GM19468 (cell line): ENCODE results near the gene HUWE1.

ENCODE experiments used
- ATAC-seq: cut with Tn5 transposase; IDR thresholded peaks from one replicate; pipeline ENCODE4 v1.9.1; 2021; ENCODE audit warnings: mild to moderate bottlenecking, moderate library complexity, moderate number of reproducible peaks; ENCODE audit not compliant: unreplicated experiment; ENCODE audit errors: extremely low read depth

Gene HUWE1

DNA sequence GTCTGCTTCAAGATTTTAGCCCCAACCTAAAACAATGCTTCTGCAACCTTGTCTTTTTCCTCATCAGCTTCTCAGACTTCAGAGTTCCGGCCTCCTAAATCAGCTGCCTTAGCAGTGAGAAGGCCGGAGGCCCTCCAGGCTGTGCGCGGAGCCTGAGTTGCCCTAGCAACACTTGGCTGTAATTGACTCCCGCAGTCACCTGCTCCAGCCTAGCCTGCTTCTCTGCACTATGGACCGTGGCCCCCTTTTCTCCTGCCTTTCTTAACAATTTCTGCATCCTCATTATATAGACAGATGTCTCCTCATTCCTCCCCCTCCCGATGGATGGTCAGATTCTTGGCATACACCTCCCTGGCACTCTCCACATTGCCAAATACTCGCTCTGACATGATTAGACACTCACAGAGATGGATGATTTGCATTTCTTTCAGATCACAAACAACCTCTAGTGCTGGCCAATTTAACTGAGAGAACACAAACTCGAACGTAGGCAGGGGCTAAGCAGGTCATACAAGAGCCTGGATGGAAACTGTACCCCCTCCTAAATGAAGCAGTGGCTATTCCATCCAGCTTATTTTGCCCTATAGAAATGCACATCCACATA, 9.5 kb upstream of the HUWE1 start:
- ATAC-seq, result no peak

DNA sequence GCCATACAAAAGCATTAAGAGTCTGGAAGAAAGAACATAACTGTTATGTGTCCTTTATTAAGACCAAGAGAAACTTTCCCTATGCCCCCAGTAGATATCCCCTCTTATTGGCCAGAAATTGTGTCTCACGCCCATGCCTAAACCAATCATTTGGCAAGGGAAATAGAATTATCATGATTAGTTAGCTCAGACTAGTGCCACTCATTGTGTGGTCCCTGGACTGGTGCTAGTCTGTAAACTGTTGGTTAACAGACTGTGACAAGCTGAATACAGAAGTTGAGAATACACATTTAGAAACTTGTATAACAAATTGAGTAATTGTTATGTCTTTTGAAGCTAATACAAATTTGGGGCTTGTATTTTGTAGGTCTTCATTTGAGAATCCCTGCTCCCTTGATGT, 8.1 kb upstream of the HUWE1 start:
- no peak for ATAC-seq

DNA sequence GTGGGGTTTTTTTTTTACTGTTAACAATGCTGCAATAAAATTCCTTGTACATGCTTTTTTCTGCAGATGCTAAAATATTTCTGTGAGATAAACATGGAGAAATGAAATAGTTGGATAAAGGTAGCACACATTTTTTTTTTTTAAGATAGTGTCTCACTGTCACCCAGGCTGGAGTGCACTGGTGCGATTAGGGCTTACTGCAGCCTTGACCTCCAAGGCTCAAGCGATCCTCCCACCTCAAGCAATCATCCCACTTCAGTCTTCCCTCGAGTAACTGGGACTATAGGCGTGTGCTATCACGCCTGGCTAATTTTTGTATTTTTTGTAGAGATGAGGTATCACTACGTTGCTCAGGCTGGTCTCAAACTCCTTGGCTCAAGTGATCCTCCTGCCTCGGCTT, 1.8 kb upstream of the HUWE1 start:
- no peak for ATAC-seq

DNA sequence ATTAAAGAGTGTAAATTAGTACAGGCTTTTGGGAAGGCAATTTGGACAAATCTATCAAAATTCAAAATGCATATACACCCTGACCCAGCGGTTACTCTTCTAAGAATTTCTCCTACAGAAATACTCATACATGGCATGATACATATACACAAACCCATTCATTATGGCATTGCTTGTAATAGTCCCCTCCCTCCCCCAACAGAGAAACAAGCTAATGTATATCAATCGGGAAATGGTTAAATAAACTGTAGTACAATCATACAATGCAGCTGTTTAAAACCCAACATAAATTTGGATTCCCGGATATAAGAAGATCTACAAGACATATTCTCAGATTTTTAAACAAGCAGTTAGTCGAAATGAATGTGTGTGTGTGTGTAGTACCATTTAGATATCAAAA, 808 bp downstream of the HUWE1 start:
- ATAC-seq, result no peak

DNA sequence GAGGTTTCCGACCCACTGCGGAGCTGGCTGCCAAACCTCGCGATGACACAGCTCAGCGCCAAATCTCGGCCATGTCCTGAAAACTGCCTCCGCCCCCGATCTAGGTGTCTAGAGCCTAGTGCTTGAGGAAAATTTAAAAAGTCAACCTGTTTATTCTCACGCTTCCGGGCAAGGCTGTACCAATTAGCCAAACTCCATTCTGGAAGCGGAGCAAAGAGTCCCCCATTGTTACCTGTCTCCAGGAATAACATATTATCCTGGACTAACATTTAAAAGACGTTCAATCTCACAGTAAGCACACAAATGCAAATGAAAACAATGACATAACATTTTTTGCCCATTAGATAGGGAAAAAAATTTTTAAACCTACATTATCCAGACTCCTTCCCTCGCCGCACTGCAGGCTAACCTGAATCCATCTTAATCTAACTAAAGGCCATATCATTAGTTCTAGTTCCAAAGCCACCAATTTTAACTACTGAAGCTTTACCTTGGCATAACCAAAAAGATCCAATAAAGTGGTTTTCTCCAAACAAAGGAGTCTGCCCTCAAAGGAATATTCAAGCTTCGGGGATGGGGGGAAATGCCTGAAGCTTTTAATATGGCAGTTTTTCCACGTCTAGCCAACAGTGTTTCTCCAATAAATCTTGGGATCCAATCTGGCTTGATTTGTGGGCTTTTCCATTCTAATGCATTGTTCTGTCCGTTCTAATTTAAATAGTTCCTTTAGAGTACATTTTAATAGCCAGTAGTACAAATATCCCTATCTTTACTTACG, 1.9 kb downstream of the HUWE1 start:
- no peak for ATAC-seq

DNA sequence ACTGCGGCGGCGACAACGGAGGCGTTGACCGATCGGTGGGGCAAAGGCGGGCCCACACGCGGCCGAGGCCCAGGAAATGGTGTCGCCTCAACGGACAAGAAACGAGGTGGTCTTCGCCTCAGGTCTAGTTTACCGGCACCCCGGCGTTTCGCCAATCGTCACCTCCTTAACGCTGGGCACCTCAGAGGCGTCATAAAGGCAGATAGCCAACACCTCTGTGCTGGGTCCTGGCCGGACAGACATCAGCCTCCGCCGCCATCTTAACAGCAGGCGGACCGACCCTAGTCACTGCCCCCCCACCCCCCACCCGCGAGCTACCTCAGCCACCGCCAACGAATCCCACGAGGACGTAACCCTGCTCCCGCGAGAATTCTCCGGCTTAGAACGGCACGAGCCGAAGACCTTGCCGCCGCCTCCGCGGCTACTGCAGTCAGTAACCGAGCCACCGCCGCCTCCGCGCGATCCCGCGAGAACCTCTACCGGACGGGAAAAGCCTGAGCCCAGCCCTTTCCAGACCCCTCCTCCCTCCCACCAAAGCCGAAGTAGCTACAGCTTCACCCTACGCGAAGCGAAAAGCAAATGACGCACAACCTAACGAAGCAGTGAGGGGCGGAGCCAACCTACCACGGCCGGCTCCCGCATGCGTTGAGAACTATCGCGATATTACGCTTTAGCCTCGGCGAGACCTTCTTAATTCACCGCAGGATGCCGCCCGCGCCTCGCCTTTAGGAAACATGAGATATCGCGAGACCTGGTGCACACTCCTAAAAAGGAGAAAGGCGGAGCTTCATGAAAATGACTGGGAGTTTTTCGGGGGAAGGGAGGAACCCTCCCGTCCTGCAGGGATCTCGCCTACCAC, 2.7 kb downstream of the HUWE1 start:
- ATAC-seq, result peak; percentile 58

DNA sequence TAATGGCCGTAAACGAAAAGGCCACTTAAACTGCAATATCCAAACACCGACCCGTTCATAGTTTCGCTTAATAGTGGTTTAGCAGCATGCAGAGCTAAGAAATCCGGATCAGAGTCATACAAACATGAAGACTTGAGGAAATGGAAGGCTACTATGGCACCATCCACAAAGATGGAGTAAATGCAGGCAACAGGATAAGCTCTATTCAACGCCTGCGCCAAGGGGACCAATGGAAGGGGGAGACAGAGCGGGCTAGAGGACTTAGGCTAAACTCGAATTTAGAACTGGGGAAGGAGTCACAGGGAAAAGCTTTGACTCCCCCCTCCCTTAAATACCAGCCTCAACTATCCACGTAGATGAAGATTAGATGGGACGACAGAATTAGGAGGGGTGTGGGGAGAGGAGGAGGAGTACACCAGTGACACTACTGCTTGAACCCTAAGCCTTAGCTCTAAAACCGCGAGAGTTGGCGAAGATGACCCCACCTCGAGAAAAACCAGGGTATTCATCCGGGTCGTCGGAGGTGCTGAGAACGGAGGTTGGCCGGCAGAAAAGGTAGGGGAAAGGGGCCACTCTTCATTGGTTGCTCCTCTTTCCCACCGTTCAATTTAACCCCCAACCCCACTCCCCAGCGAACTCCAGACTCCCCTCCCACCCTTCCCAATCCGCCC, 3.5 kb downstream of the HUWE1 start:
- ATAC-seq, result no peak

DNA sequence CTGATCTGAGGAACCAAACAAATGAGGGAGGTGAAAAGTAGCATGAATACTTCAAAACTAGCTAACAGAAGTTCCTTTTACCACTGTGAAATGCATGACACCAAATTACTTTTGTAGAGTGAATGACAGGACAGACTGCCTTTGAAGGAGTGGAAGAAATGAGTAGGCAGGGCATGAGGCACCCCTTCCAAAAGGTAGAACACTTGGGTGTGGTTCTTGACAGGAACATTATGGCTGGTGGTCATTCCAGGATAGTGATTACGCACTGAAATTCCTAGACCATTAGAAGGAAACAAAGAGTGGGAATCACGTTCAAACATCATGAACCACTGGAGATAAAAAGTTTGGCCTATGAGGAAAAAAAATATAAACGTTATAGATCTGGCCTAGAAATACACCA, 4.9 kb downstream of the HUWE1 start:
- ATAC-seq, result no peak

DNA sequence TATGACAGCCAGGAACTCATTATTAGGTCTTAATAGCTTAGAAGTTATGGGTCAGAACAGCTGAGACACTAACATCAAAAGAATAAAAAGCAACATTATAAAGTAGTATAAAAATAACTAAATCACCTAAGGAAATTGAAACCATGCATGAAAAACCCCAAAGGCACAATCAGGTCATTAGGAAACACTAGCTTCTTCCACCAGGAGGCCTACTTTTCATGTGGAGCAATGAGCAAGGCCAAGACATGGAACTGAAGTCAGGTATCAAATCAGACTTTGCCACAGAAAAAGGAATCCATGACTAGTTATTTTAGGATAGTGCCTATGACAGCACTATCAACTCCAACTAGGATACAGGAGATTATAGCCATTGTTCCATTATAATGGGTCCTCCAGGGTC, 7.9 kb downstream of the HUWE1 start:
- no peak for ATAC-seq

DNA sequence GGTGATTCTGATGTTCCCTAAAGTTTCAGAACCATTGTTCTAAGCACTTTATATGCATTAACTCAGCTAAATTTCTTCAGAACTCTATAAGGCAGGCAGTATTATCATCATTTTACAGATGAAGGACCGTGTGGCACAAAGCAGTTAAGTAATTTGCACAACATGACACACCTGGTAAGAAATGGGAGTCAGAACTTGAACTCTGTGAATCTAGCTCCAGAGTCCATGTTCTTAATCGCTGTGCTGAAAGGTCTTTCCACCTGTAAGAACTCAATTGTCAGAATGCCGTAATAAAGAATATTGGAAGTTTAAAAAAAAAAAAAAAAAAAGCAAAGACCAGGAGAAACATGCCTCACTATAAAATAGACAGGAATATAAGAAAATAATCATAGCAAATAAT, 9.2 kb downstream of the HUWE1 start:
- ATAC-seq, result no peak

DNA sequence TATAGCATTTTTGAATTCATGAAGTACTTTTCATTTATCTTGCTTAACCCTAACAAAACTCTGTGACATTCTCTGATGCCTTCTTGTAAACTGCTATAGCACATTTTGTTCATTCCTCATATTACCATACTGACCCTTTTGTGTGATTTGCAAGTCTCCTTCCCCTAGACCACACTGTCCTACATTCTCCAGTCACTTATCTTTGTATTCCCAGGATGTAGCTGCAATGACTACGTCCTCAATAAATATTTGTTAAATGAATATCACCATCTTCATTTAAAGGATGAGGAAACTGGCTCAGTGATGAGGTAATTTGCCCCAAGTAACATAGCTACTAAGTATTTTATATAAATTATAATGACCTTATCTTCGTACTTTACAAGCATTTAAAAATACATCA, 11.9 kb downstream of the HUWE1 start:
- no peak for ATAC-seq

DNA sequence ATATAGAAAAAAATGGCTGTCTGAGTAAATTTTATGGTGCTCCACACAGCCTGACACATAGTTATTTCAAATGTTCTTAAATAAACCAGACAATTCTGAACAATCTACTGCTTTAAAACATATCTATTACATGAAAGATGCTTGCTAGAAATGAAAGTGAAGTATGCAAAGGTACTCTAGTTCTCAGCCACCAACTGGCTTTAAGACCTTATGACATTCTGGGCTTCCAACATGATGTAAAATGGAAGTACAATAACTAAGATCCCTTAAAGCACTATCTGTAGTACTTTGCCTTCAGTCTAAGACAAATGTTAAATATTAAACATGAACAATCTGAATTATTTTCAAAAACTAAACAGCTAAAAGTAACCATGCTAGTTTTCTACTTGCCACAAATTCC, 17.3 kb downstream of the HUWE1 start:
- ATAC-seq, result no peak

DNA sequence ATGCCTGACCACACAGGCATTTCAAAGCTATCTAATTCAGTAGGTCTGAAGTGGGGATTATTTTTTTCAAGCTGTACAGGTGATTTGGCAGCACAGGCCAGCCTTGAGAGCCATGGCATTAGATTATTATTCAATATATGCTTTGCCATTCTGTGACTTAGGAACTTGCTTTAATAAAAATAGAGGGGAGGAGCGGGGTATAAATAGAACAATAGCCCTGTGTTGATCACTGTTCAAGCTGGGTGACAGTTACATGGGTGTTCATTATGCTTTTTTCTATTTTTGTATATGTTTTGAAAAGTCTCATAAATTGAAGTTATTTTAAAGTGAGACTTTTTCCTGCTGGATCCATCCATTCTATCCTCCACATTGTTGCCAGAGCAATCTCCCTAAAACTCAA, 20.3 kb downstream of the HUWE1 start:
- no peak for ATAC-seq

DNA sequence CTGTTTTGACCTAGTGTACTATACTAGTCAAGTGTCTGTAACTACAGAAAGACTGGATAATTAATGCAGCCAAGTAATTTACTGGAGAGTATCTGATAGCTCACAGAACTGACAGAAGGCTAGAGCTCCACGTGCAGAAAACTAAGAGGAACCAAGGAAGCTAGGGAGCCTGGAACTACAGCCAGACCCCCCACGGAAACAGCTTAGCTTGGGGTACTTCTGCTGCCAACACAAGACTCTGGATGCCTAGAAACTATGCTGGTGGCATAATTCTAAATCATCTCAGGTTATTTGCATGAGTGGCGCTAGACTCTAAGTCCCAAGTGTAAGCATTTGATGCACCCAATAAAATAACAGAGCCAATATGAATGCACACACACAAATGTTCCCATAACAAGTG, 26.5 kb downstream of the HUWE1 start:
- no peak for ATAC-seq

DNA sequence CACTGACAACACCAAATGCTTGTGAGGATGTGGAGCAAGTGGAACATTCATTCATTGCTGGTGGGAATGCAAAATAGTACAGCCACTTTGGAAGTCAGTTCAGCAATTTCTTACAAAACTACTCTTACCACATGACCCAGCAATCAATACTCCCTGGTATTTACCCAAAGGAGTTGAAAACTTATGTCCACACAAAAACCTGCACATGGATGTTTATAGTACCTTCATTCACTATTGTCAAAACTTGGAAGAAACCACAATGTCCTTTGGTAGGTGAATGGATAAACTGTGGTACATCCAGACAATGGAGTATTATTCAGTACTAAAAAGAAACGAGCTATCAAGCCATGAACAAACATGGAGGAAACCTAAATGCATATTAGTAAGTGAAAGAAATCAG, 27.5 kb downstream of the HUWE1 start:
- ATAC-seq, result no peak

DNA sequence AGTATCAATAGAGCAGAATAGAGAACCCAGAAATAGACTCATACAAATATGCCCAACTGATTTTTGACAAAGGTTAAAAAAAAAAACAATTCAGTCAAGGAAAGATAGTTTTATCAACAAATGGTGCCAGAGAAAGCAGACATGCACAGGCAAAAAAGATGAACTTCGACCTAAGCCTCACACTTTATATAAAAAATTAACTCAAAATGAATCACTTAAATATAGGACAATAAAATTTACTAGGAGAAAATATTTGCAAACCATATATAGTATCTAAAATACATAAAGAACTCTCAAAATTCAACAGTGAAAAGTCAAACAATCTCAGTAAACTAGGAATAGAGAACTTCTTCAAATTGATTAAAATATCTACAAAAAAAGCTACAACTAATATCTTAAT, 29.7 kb downstream of the HUWE1 start:
- ATAC-seq, result no peak

DNA sequence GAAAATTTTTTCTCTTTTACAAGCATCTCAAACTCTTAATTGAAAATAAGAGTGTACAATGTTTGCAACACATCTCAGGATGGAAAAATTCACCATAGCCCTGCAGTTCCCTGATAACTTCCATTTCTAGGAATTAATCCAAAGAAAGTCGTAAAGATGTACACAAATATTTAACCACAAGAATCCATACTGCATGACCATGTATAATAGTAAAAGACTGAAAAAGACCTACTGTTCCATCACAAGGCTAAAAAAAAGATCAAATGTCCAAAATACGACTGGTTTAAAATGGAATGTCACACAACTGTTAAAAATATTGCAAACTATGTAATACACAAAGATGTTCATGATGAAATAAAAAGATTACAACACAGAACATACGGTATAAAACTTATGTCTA, 32.1 kb downstream of the HUWE1 start:
- ATAC-seq, result no peak

DNA sequence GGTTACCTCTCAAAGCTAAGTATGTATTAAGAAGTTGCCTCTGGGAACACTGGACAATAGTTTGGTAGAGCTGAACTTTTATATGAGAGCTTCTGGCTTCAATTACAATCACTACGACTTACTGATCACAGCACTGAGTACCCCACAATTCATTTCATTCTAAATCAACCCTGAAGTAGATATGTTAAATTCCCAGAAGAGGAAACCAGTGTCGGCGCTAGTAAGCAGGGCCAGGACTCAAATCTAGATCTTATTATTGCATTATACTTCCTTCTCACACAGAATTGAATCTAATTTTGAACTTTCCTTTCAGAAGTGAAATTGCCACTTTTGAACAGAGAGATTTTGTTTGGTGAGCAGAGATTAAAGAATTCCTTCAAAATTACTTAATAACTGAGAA, 41.8 kb downstream of the HUWE1 start:
- ATAC-seq, result no peak

DNA sequence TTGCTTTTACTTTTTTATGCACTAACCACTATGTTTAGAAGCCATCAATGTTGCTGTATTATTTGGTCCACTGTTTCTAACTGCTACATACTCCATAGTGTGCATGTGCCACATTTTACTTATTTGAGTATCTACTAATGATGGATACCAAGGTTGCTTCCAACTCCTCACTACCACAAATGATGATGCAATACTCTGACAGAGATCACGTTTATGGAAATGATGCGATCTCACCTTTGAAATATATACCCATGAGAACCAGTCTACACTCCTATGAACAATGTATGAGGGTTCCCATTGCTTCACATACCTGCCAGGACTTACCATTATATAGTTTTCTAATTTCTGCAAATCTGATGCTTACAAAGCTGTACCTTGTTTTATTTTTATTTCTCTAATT, 44.2 kb downstream of the HUWE1 start:
- no peak for ATAC-seq

DNA sequence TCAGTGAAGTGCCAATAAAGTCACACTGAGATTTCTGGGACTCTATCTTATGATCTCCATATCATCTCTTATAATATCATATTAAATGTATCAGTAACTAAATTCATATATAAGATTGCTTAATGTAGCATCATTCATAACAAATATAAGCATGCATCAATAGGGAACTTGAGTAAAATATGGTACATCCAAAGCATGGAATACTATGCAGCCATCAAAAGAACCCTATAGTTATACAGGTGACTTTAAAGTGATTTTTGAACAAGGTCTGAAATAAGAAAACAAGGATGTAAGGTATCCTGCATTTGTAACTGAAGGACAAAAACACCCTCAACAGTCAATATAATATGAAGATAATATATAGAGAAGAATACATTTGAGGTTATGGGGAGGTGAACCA, 47.3 kb downstream of the HUWE1 start:
- ATAC-seq, result no peak

DNA sequence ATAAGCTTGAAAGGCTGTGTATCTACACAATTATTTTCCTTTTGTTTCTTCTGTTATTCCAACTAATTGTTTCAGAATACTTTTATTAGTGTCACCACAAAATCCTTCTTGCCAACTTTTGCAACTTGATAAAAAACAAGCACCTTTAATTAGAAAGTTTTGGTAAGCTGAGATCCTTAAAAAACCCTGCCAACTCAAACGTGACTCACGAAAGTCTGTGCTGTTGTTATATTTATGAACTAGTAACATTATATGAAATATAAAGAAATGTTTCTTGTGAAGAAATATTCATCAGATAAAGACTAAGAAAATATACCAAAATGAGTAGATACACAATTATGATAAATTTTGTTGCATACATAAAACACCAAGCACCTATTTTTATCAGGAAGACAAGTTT, 49.0 kb downstream of the HUWE1 start:
- ATAC-seq, result no peak
